DOHH2 (cell line): ENCODE data around the gene MOB1A.

Experiments
- CTCF ChIP-seq: fragments of 200-600 bp; sonication (generic); IDR thresholded peaks from one replicate; pipeline ENCODE4 v1.5.1; 2014; ENCODE audit warnings: antibody characterized with exemption, mild to moderate bottlenecking, low read depth, low read length; ENCODE audit not compliant: poor library complexity, severe bottlenecking
- EZH2phosphoT487 ChIP-seq: fragments of 200-600 bp; sonication (generic); IDR thresholded peaks from 2 replicates; pipeline ENCODE4 v1.6.1; 2017; ENCODE audit warnings: borderline replicate concordance, mild to moderate bottlenecking, antibody characterized with exemption, low read length, moderate library complexity, mixed read lengths

DNA sequence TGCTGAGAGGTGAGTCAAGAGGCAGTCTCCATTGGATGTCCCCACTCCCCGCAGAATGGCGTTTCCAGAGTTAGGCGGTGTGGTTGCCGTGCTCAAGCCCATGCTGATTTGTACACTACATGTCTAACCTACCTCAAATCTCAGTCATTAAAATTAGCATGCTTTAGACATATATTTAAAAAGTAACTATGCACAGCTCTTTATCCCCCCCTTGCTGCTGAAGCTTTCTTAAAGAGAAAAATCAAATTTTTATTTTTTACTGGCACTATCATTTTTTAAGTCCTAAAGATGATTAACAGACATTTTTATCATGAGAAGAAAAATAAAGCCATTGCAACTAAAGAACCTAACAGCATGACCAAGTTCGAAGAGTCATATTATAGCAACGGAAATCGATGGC lies 73.8 kb downstream of the MOB1A start:
- TF ChIP-seq CTCF, result no peak
- no peak for TF ChIP-seq EZH2phosphoT487
